GM13976 (cell line): Measurements from ENCODE around the gene NAXD.
"Not testable (repeated sequence)": the region's sequence is repeated elsewhere in the genome, so short reads cannot be mapped to it uniquely, and the experiment has no call there.

Experiments used
- DNase-seq: peaks from one replicate; pipeline ENCODE4 v3.0.0; 2012; ENCODE audit warnings: low spot score
- in situ Hi-C: fragments of 300-500 bp; cut with MboI; formaldehyde crosslinking; loops from one replicate; pipeline ENCODE4 v1.12.0; 2022; ENCODE audit warnings: low sequenced_read_pairs, mixed read lengths, inconsistent platforms; ENCODE audit not compliant: unreplicated experiment
- TF ChIP-seq, protein P1 (sequence below): IDR thresholded peaks from 2 replicates; pipeline ENCODE4 v1.5.1; 2012; ENCODE audit warnings: borderline replicate concordance, mild to moderate bottlenecking; ENCODE audit not compliant: insufficient read depth; ENCODE audit errors: extremely low read depth, missing control alignments, control extremely low read depth

Gene NAXD

DNA sequence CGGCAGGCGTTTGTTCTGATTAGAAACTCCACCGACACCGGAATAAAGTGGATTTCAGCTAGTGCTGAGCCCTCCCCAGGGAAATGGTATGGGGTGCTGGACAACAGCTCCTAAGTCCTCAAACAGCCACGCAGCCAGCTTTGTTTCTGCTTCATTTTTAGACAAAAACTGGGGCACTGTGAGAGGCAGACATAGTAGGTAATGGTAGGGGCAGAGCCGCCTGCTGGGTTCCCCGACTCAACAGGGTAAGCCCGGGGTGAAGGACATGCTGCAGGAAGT is 50.8 kb downstream of the NAXD start:
- in situ Hi-C loops, result no loop called here
- no peak for DNase-seq
- TF ChIP-seq, protein P1, sequence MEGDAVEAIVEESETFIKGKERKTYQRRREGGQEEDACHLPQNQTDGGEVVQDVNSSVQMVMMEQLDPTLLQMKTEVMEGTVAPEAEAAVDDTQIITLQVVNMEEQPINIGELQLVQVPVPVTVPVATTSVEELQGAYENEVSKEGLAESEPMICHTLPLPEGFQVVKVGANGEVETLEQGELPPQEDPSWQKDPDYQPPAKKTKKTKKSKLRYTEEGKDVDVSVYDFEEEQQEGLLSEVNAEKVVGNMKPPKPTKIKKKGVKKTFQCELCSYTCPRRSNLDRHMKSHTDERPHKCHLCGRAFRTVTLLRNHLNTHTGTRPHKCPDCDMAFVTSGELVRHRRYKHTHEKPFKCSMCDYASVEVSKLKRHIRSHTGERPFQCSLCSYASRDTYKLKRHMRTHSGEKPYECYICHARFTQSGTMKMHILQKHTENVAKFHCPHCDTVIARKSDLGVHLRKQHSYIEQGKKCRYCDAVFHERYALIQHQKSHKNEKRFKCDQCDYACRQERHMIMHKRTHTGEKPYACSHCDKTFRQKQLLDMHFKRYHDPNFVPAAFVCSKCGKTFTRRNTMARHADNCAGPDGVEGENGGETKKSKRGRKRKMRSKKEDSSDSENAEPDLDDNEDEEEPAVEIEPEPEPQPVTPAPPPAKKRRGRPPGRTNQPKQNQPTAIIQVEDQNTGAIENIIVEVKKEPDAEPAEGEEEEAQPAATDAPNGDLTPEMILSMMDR, result no peak

DNA sequence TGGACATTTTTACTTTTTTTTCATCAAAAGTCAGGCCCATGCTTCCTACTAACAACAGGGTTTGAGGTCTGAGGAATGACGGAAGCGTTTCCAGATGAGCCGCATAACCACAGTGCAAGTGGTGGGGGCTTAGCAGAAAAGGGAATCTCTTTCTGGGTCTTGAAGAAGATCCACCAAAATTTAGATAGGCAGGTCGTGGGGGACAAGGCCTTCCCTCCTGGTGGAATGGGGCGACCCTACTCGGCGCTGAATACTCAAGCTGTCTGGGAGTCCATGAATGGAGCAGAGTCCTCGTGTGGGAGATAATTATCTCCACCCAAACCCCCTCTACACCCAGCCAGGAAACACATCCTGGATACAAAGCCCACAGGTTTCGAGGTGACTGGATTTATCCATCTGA is 53.7 kb downstream of the NAXD start:
- TF ChIP-seq, protein P1, result no peak
- in situ Hi-C loops, result no loop called here
- no peak for DNase-seq

DNA sequence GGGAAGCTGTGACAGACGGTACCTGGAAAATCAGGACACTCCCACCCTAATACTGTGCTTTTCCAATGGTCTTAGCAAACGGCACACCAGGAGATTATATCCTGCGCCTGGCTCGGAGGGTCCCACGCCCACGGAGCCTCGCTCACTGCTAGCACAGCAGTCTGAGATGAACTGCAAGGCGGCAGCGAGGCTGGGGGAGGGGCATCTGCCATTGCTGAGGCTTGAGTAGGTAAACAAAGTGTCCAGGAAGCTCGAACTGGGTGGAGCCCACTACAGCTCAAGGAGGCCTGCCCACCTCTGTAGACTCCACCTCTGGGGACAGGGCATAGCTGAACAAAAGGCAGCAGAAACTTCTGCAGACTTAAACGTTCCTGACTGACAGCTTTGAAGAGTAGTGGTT is 54.5 kb downstream of the NAXD start:
- in situ Hi-C loops, DNase-seq: not testable (repeated sequence)

DNA sequence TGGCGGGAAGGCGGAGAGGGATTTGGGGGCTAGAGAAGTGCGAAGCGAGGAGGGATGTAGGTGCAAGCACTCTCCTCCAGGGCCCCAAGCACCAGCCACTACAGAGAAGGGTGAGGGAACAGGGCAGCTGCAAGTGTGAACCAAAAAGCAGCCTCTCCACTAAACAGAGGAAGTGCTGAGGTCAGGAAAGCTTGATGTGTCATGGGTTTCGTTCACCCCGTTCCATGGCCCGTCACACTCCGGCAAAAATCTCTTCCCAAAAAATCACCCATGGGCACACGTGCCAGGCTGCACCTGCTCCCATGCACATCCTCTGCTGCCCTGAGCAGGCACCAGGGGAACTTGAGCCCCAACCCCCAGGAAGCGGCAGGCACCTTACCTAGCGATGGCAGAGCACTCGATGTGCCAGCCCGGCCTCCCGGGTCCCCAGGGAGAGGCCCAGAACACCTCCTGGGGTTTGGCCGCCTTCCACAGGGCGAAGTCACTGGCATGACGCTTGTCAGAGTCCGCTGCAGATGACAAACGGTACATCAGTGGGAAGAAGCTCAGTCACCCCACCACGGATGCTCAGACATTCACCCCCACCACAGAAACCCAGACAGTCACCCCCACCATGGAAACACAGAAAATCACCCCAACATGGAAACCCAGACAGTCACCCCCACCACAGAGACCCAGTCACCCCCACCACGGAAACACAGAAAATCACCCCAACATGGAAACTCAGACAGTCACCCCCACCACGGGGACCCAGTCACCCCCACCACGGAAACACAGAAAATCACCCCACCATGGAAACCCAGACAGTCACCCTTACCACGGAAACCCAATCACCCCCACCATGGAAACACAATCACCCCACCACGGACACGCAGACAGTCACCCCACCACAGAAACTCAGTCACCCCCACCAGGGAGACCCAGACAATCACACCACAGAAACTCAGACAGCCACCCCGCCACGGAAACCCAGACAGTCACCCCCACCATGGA is 61.5 kb downstream of the NAXD start:
- peak; percentile 81 for DNase-seq
- in situ Hi-C loops, result no loop called here
- TF ChIP-seq, protein P1, result no peak

DNA sequence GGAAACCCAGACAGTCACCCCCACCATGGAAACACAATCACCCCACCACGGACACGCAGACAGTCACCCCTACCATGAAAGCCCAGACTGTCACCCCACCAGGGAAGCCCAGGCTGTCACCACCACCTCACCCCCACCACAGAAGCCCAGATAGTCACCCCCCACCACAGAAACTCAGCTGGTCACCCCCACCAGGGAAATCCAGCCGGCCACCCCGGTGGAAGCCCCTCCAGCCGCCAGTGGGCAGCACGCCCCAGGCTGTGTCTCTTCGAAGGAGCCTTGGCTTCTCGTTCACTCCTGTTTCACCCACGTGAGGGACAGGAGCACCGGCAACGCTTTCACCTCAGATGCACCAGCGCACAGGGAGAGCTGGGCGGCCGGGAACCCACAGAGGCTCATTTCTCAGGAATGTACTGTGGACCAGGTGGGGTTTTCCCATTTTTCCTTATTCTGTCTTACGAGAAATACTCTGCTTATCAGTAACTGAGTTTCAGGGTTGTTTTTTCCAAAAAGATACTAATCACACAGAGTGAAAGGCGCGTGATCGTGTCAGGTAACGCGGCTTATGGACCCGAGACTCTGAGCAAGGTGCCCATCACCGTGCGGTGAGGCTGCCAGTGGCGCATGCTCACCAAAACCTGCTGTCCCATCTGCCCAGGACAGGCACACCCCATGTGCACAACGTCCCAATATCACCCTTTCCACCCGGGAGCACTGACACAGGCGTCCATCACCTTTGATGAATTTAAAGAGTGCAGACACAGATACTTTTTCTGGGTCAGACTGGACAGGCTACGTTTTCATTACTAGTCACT is 62.6 kb downstream of the NAXD start:
- in situ Hi-C loops, result no loop called here

DNA sequence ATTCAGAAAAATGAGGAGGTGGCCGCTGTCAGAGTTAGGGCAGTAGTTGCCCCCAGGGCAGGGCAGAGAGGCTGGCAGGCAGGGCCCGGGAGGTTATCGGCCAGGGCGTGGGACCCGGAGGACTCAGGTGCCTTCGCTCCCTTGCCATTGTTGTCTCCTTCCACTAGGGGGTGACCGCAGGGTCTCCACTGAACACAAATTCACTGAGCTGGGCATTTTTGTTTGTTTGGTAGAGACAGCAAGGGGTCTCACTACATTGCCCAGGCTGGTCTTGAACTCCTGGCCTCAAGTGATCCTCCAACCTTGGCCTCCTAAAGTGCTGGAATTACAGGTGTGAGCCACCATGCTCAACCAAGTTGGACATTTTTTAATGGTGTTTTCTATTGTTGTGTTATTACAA is 65.5 kb downstream of the NAXD start:
- TF ChIP-seq, protein P1, result no peak
- DNase-seq, result peak; percentile 52
- in situ Hi-C loops, result no loop called here

More for the DNA sequence above, 62.6 kb downstream of the NAXD start:
- peak; percentile 53 for DNase-seq
- TF ChIP-seq, protein P1, result no peak
